Osteoblast (primary cell): Measurements from ENCODE around the gene CDC27. TPM values are rescaled to one million over a fixed set of nuclear protein-coding genes. Genes with fewer than 3 reads are reported as not detected.
A peak's percentile ranks its signal among the peaks of the same experiment; 100 is the strongest.
"Not testable (repeated sequence)": the region's sequence is repeated elsewhere in the genome, so short reads cannot be mapped to it uniquely, and the experiment has no call there.

Experiments
- DNase-seq: peaks from one replicate; pipeline ENCODE4 v3.0.0; 2011; ENCODE audit warnings: low spot score, mixed read lengths; ENCODE audit not compliant: insufficient read length; ENCODE audit errors: missing footprints
- H2AFZ ChIP-seq: 2 replicates; pipeline ENCODE4 v1.6.0; 2011; ENCODE audit warnings: mild to moderate bottlenecking, low read length
- H3K27ac ChIP-seq: 2 replicates; pipeline ENCODE4 v1.5.1; 2011; ENCODE audit warnings: mild to moderate bottlenecking, low read depth, low read length, moderate library complexity
- H3K27me3 ChIP-seq: 2 replicates; pipeline ENCODE4 v1.6.0; 2012; ENCODE audit warnings: mild to moderate bottlenecking, control low read depth, inconsistent platforms, low read length, moderate library complexity; ENCODE audit not compliant: insufficient read depth
- H3K36me3 ChIP-seq: 2 replicates; pipeline ENCODE4 v1.5.1; 2011; ENCODE audit warnings: mild to moderate bottlenecking, low read length, control low read depth, moderate library complexity; ENCODE audit not compliant: insufficient read depth
- H3K4me1 ChIP-seq: 2 replicates; pipeline ENCODE4 v1.5.1; 2011; ENCODE audit warnings: mild to moderate bottlenecking, low read length, control low read depth, moderate library complexity; ENCODE audit not compliant: insufficient read depth
- H3K4me2 ChIP-seq: 2 replicates; pipeline ENCODE4 v1.6.0; 2011; ENCODE audit warnings: mild to moderate bottlenecking, low read length; ENCODE audit not compliant: insufficient read depth
- H3K4me3 ChIP-seq: fragments of 200-600 bp; sonication (generic); 3 replicates; pipeline ENCODE4 v1.5.1; 2012; ENCODE audit warnings: mild to moderate bottlenecking, low read length, inconsistent platforms; ENCODE audit not compliant: insufficient read depth
- H3K79me2 ChIP-seq: 2 replicates; pipeline ENCODE4 v1.6.0; 2012; ENCODE audit warnings: mild to moderate bottlenecking, low read length, control low read depth, inconsistent platforms; ENCODE audit not compliant: insufficient read depth
- H3K9me3 ChIP-seq: 2 replicates; pipeline ENCODE4 v1.5.1; 2011; ENCODE audit warnings: low read depth, low read length, control low read depth
- H4K20me1 ChIP-seq: 2 replicates; pipeline ENCODE4 v1.6.0; 2012; ENCODE audit warnings: mild to moderate bottlenecking, low read length, control low read depth; ENCODE audit not compliant: insufficient read depth
- CTCF ChIP-seq: IDR thresholded peaks from 2 replicates; pipeline ENCODE4 v1.5.1; 2011; ENCODE audit warnings: mild to moderate bottlenecking, low read depth, low read length, moderate library complexity; ENCODE audit errors: extremely low read depth
- total RNA-seq: library from RNA; depleted of rRNA; stranded (reverse); fragments of >200 nt; gene quantifications from 2 replicates; pipeline ENCODE4 v1.2.3, GENCODE V29; 2012

Gene CDC27
- total RNA-seq, 1 donor, result 80.3 TPM

DNA sequence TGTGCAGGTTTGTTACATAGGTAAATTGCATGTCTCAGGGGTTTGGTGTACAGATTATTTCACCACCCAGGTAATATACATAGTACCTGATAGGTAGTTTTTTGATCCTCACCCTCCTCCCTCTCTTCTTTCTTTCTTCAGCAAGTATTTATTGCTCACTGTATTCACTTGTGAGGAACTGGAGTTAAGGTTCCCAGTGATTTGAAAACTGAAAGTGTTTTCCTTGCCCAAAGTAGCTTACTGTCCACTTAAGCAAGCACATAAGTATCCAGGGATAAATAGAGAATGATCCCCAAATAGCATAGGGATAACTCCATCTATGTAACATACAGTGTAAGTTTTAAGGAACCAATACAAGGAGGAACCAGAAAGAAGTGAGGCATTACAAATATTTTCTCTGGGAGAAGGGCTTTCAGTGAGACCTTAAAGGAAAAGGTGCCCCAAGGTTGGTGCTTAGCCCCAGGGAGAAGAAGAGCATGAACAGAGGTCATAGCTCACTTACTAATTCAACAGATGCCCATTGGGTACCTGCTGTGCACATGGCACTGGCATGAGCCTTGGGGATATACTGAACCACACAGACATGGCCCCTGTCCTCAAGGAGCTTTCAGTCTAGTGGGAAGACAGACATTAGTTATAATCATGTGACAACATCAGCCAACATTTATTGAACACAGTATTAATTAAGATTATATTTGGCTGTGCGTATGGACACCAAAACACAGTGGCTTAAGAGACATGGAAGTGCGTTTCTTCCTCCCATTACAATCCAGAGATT, 37.0 kb upstream of the CDC27 start:
- H2AFZ ChIP-seq, result peak overlapping the region; percentile 2
- DNase-seq, result peak; percentile 72
- H3K27ac ChIP-seq, result peak overlapping the region; percentile 71
- H3K36me3 ChIP-seq, result no peaks in the 10 kb centered on the region
- H4K20me1 ChIP-seq, result no peaks in the 10 kb centered on the region
- no peaks in the 10 kb centered on the region for H3K79me2 ChIP-seq
- H3K4me2 ChIP-seq, result peak overlapping the region; percentile 40
- no peaks in the 10 kb centered on the region for H3K27me3 ChIP-seq
- H3K9me3 ChIP-seq, result no peaks in the 10 kb centered on the region
- no peak overlapping the region for H3K4me3 ChIP-seq
- no peak for TF ChIP-seq CTCF
- peaks cover 31% of the 10 kb centered on the region for H3K4me1 ChIP-seq

DNA sequence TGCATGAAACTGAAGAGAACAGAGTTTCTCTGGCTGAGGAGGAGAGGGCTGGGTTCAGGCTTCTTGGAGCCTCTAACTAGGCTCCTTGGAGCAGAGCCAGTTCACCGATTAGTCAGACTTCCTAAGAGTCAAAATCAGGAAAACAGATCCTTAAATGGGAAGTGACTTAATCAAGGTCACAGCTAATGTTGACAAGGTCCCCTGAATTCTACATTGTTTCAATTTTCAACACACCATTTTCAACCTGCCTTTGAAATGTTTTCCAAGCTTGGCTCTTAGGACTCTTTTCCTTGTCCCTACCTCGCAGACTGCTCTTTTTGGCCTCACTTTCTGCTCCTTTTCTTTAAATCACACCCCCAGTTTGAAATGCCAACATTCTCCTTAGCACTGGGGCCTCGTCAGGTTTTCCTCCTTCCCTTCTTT, 36.4 kb upstream of the CDC27 start:
- Histone ChIP-seq H3K79me2 (no peaks in the 10 kb centered on the region), H3K4me1 (peaks cover 30% of the 10 kb centered on the region), H4K20me1 (no peaks in the 10 kb centered on the region), H2AFZ (peak overlapping the region; percentile 67), H3K36me3 (no peaks in the 10 kb centered on the region), H3K4me3 (no peak overlapping the region), H3K9me3 (no peaks in the 10 kb centered on the region), H3K4me2 (peak overlapping the region; percentile 40), H3K27me3 (no peaks in the 10 kb centered on the region), H3K27ac (peak overlapping the region; percentile 71)
- TF ChIP-seq CTCF, result no peak
- DNase-seq, result peak; percentile 77

DNA sequence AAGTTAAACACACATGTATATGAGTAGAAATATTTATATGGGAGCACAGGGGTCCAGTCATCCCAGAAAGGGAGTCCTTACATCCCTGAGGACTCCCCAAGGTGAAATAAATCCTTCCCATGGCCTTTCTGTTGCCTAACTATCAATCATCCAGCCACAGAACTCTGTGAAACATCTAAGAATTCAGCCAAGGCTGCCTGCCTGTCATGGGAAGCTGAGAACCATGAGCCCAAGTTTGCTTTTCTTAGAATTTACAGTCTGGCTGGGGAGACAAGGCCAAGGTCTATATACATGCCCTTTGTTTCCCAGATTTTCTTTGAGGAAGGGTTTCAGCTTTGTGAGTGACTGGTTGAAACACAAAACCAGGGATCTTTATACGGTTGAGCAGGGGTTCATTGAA, 35.9 kb upstream of the CDC27 start:
- Histone ChIP-seq H3K79me2 (no peaks in the 10 kb centered on the region), H3K4me3 (no peak overlapping the region), H2AFZ (peak overlapping the region; percentile 67), H3K27ac (peak overlapping the region; percentile 71), H3K36me3 (no peaks in the 10 kb centered on the region), H4K20me1 (no peaks in the 10 kb centered on the region), H3K9me3 (no peaks in the 10 kb centered on the region), H3K4me2 (peak overlapping the region; percentile 40), H3K27me3 (no peaks in the 10 kb centered on the region), H3K4me1 (peaks cover 25% of the 10 kb centered on the region)
- DNase-seq, result peak; percentile 55
- no peak for TF ChIP-seq CTCF

DNA sequence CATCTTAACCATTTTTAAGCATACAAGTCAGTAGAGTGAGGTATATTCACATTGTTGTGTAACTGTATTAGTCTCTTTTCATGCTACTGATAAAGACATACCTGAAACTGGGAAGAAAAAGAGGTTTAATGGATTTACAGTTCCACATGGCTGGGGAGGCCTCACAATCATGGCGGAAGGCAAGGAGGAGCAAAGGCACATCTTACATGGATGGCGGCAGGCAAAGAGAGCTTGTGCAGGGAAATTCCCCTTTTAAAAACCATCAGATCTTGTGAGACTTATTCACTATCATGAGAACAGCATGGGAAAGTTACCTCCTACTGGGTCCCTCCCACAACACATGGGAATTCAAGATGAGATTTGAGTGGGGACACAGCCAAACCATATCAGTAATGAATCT, 35.0 kb upstream of the CDC27 start:
- H3K4me3 ChIP-seq, H4K20me1 ChIP-seq, H3K27ac ChIP-seq, H2AFZ ChIP-seq, H3K36me3 ChIP-seq, H3K4me2 ChIP-seq, H3K79me2 ChIP-seq, H3K9me3 ChIP-seq, DNase-seq, H3K27me3 ChIP-seq: not testable (repeated sequence)
- H3K4me1 ChIP-seq, result peaks cover 21% of the 10 kb centered on the region
